GM21825 (cell line): ENCODE measurements around the gene DCTN4.

Experiments used
- ATAC-seq: cut with Tn5 transposase; IDR thresholded peaks from one replicate; pipeline ENCODE4 v1.9.1; 2021; ENCODE audit warnings: mild to moderate bottlenecking, moderate library complexity; ENCODE audit not compliant: unreplicated experiment

The DCTN4 gene

GRCh38 chr5:150672237-150672883, 86.5 kb downstream of the DCTN4 start:
- no peak for ATAC-seq

GRCh38 chr5:150671509-150672236, 87.1 kb downstream of the DCTN4 start:
- no peak for ATAC-seq

- ATAC-seq, result no peak
Observed at GRCh38 chr5:150670948-150671310, 87.9 kb downstream of the DCTN4 start.

- no peak for ATAC-seq
Observed at GRCh38 chr5:150670275-150670947, 88.4 kb downstream of the DCTN4 start.

GRCh38 chr5:150665044-150665443, 93.8 kb downstream of the DCTN4 start:
- no peak for ATAC-seq

GRCh38 chr5:150663936-150664335, 94.9 kb downstream of the DCTN4 start:
- ATAC-seq, result no peak

GRCh38 chr5:150662731-150663516, 95.9 kb downstream of the DCTN4 start:
- ATAC-seq, result no peak

GRCh38 chr5:150661821-150662596, 96.8 kb downstream of the DCTN4 start:
- ATAC-seq, result no peak

GRCh38 chr5:150661086-150661485, 97.7 kb downstream of the DCTN4 start, which contains the start of gene MYOZ3:
Gene MYOZ3 (plus strand): TSS chr5:150661251. CDS start chr5:150662942, 1,691 bp downstream.
- no peak for ATAC-seq

- ATAC-seq, result no peak
Observed at GRCh38 chr5:150660108-150660831, 98.5 kb downstream of the DCTN4 start.

- no peak for ATAC-seq
Observed at GRCh38 chr5:150659360-150660107, 99.3 kb downstream of the DCTN4 start.

- no peak for ATAC-seq
Observed at GRCh38 chr5:150658699-150659265, 100.0 kb downstream of the DCTN4 start.
